Adrenal gland (tissue), 12 donors: ENCODE measurements around the gene DUSP10. TPM values are rescaled to one million over a fixed set of nuclear protein-coding genes. Genes with fewer than 3 reads are reported as not detected.

Source experiments
- DNase-seq, 7 donors: peaks; one replicate each; pipeline ENCODE4 v3.0.0-alpha.2; 2019 to 2020
- H3K27ac ChIP-seq, 5 donors: fragments of 200-600 bp; sonication (generic) in 4 of 5; 1 replicate in 3 of 5; 2 replicates in 2 of 5; pipeline versions ENCODE4 v1.5.1 to v1.8.0; 2016 to 2020; ENCODE audit warnings: mild to moderate bottlenecking in 1 of 5
- H3K27me3 ChIP-seq: fragments of 200-600 bp; 2 replicates; pipeline ENCODE4 v1.8.0; 2021
- H3K36me3 ChIP-seq, 2 donors: fragments of 200-600 bp; replicated peaks in 1 of 2; 1 replicate in 1 of 2; 2 replicates in 1 of 2; pipeline versions ENCODE4 v1.5.1 to v1.8.0; 2018 to 2022
- H3K4me1 ChIP-seq, 2 donors: fragments of 200-600 bp; replicated peaks in 1 of 2; 1 replicate in 1 of 2; 2 replicates in 1 of 2; pipeline versions ENCODE4 v1.5.1 to v1.8.0; 2018 to 2021
- H3K4me3 ChIP-seq, 4 donors: fragments of 200-600 bp; sonication (generic) in 3 of 4; one replicate each; pipeline ENCODE4 v1.5.1; 2016 to 2018
- H3K9me3 ChIP-seq, 3 donors: fragments of 200-600 bp; sonication (generic) in 1 of 3; replicated peaks in 1 of 3; 1 replicate in 2 of 3; 2 replicates in 1 of 3; pipeline versions ENCODE4 v1.5.1 to v1.8.0; 2016 to 2021
- CTCF ChIP-seq, 6 experiments: fragments of 450-650 bp in 4 of 6; fragments of 200-600 bp in 2 of 6; sonication (generic) in 1 of 6; IDR thresholded peaks; 1 replicate in 5 of 6; 2 replicates in 1 of 6; pipeline versions ENCODE4 v1.5.1 to v1.8.0; 2016 to 2021; ENCODE audit warnings: antibody characterized with exemption in 6 of 6, mild to moderate bottlenecking in 2 of 6, moderate library complexity in 1 of 6
- POLR2A ChIP-seq, 2 donors: fragments of 450-650 bp; IDR thresholded peaks; one replicate each; pipeline ENCODE4 v1.6.1; 2017; ENCODE audit warnings: antibody characterized with exemption in 2 of 2, mild to moderate bottlenecking in 2 of 2, moderate library complexity in 1 of 2
- WGBS, 4 donors: extraction: QIAGEN DNeasy Blood & Tissue Kit in 2 of 4; methylation state at CpG; one replicate each; pipeline versions ENCODE4 v1.1.5 to v1.1.7; 2013 to 2017; 5-methylcytosine and 5-hydroxymethylcytosine counted together
- intact Hi-C, 2 donors: fragments of 100-400 bp; cut with DNase I; formaldehyde crosslinking; loops; one replicate each; pipeline versions ENCODE4 v1.14.1 to v1.15.0; 2022 to 2023
- polyA plus RNA-seq, 3 donors: library from polyadenylated mRNA; stranded (reverse); fragments of 200-250 nt in 2 of 3; fragments of 350-450 nt in 1 of 3; fragmentation: Illumina TruSeq in 1 of 3; extraction: RNeasy Lipid Tissue Mini Kit (QIAGEN cat#74804) in 1 of 3; gene quantifications; one replicate each; pipeline ENCODE4 v1.2.3, GENCODE V29; 2013 to 2014
- total RNA-seq, 9 donors: library from RNA; depleted of rRNA in 4 of 9; stranded (reverse); fragments of >200 nt in 4 of 9; fragments of 120-200 nt in 1 of 9; fragmentation: NEBNext Ultra II Directional in 1 of 9; extraction: Animal tissue kit (Norgen Biotek cat#: 25700) in 1 of 9; gene quantifications; one replicate each; pipeline versions ENCODE4 v1.1.0 to v1.2.4, GENCODE V29; 2013 to 2023
- donor health status: healthy with polysubstance abuse.
- donor health status: Bipolar disorder and iron deficiency.
- donor health status: DM: yes; HTN: yes; CAD: no.
- donor health status: DM: no; HTN: no; CAD: no.
- donor health status: DM: no; HTN: no; CAD: no.
- donor health status: DM: yes; HTN: yes; CAD: no.

The DUSP10 gene
- total and polyA plus RNA-seq, 12 donors = 2.6 to 22.1 (median 6.5) TPM

DNA sequence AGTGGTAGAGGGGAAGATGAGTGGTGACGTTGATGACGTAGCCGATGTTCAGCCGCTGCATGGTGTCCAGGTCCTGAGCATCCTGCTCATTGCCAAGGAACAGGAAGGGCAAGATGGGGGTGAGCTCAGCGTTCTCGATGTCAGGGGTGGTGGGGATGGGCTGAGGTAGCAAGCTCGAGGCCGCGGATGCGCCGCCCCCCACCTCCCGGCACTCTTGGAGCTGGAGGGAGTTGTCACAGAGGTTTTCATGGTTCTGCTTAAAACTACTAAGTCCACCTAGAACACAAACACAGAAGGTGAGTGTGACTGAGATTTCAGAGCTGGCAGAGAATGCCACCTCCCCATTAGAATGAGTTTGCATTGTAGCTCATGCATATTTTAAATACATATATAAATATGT is 35.7 kb downstream of the DUSP10 start:
- no peak overlapping the region for H3K27ac ChIP-seq
- 94 to 98% (median 95%) methylated on average over 12 of the region's 12 CpGs for WGBS, 4 donors
- no peaks in the 10 kb centered on the region for H3K9me3 ChIP-seq
- intact Hi-C loops = no loop called here
- no peaks in the 10 kb centered on the region for H3K27me3 ChIP-seq
- H3K36me3 ChIP-seq = no peaks in the 10 kb centered on the region
- no peak overlapping the region for H3K4me3 ChIP-seq
- TF ChIP-seq CTCF (IDR thresholded peaks at IDR 0.05) = no peak
- TF ChIP-seq POLR2A (IDR thresholded peaks at IDR 0.05) = no peak
- H3K4me1 ChIP-seq = peaks cover 3 to 12% of the 10 kb centered on the region in 2 donors
- no peak for DNase-seq

- H3K36me3 ChIP-seq = no peaks in the 10 kb centered on the region
- TF ChIP-seq CTCF (IDR thresholded peaks at IDR 0.05) (no peak), POLR2A (IDR thresholded peaks at IDR 0.05) (no peak)
- WGBS, 4 donors = 72 to 89% (median 83%) methylated on average over 1 of the region's 1 CpG
- no peaks in the 10 kb centered on the region for H3K4me1 ChIP-seq
- H3K27ac ChIP-seq = peak overlapping the region in 2 of 5 donors; percentile 27 to 54
- no peaks in the 10 kb centered on the region for H3K27me3 ChIP-seq
- intact Hi-C loops = no loop called here
- DNase-seq = no peak
- no peaks in the 10 kb centered on the region for H3K9me3 ChIP-seq
- no peak overlapping the region for H3K4me3 ChIP-seq
Observed at GRCh38 chr1:221704306-221704705, 37.6 kb downstream of the DUSP10 start.

- H3K27me3 ChIP-seq = no peaks in the 10 kb centered on the region
- H3K4me3 ChIP-seq = no peak overlapping the region
- H3K4me1 ChIP-seq = peaks cover 0 to 4% of the 10 kb centered on the region in 2 donors
- H3K36me3 ChIP-seq = no peaks in the 10 kb centered on the region
- intact Hi-C loops = no loop called here
- H3K9me3 ChIP-seq = no peaks in the 10 kb centered on the region
- DNase-seq = no peak
- TF ChIP-seq POLR2A (IDR thresholded peaks at IDR 0.05) (no peak), CTCF (IDR thresholded peaks at IDR 0.05) (no peak)
- WGBS, 4 donors = 97 to 100% (median 98%) methylated on average over 1 of the region's 1 CpG
- no peak overlapping the region for H3K27ac ChIP-seq
Observed at GRCh38 chr1:221701570-221702186, 40.2 kb downstream of the DUSP10 start.

GRCh38 chr1:221700948-221701347 is 40.9 kb downstream of the DUSP10 start:
- peaks cover 0 to 4% of the 10 kb centered on the region in 2 donors for H3K4me1 ChIP-seq
- WGBS, 4 donors = 47 to 96% (median 64%) methylated on average over 2 of the region's 2 CpGs
- H3K27ac ChIP-seq = no peak overlapping the region
- no peaks in the 10 kb centered on the region for H3K36me3 ChIP-seq
- TF ChIP-seq POLR2A (IDR thresholded peaks at IDR 0.05) = no peak
- no peak for TF ChIP-seq CTCF (IDR thresholded peaks at IDR 0.05)
- DNase-seq = no peak
- no peak overlapping the region for H3K4me3 ChIP-seq
- H3K27me3 ChIP-seq = no peaks in the 10 kb centered on the region
- intact Hi-C loops = no loop called here
- H3K9me3 ChIP-seq = no peaks in the 10 kb centered on the region
